ENCODE data around the gene TGM2.

TGM2 gene

DNA sequence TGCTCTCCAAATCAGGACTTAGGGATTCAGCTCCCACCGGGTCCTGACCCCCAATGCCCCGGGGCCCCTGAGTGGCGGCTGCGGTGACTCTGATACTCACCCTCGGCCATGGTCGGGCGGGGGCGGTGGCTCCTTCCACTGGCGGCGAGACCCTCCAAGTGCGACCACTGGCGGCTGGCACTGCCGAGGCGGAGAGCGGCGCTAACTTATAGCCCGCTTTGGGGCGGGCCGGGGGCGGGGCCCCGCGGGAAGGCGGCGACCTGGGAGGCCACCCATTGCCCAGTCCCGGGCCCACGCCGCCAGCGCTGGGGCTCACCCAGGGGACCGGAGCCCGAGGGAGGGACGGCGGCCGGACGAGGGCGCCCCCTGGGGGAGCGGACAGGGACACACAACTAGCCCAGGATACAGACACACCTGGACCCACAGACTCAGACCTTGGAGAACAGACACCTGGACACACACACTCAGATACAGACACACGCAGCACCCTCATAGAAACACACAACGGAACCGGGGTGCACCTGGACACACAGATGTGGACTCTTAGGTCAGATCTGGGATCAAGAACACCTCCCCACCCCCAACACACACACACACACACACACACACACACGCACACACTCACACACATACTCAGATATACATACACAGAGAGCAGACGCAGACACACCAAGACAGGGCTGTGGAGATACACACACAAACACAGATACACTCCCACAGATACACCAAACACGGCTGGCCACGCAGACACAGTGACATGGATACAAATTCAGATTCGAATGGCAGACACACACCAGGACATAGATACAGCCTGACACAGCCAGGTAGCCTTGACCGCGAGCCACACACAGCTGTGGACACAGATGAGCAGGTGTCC is at the start of gene TGM2:
Gene TGM2, minus strand, starts transcription at position 182 of the 877 bp plus-strand sequence. Its CDS starts 72 bp downstream, at position 110.
- peak; percentile 12 for DNase-seq (ENCODE audit: low spot score)

DNA sequence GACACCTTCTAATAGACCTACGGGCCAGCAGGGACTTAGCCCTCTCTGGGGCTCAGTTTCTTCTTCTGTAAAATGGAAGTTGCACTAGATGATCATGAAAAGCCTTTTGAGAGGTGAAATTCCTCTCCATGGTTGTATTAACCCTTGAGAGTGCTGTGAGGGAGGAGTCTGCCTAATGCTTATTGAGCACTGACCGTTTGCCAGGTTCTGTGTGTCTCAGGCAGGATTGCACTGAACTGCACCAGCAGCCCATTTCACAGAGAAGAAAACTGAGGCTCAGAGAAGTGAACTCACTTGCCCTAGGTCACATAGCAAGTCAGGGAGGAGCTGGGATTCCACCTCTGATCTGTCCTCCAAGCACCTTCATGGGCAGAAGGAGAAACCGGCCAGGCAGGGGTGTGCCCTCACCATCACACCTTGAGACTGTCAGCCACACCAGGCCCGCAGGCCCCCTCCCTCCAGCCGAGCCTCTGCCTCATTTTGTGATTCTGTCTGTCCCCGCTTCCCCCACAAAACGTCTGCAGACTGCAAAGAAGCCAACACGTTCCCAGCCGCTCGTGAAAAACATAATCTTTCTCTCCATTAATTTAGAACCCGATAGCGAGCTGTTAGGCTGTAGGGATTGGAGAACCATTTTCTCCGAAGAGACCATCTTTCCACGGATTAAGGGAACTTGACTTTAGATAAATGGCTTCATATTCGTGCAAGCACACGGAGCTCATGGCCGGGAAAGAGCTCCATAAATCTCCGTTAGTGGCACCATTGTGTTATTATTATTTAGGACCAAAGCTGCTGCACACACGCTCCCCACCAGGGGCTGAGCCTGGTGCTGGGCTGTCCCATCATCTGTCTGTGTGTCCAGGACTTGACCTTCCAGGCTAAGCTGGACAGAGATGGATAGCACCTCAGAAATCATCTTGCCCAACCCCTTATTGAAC is 49.5 kb upstream of the TGM2 start:
- DNase-seq (ENCODE audit: low spot score) = no peak

- DNase-seq (ENCODE audit: low spot score) = no peak
These were observed 48.5 kb upstream of the TGM2 start for GRCh38 chr20:38213607-38213940.

DNA sequence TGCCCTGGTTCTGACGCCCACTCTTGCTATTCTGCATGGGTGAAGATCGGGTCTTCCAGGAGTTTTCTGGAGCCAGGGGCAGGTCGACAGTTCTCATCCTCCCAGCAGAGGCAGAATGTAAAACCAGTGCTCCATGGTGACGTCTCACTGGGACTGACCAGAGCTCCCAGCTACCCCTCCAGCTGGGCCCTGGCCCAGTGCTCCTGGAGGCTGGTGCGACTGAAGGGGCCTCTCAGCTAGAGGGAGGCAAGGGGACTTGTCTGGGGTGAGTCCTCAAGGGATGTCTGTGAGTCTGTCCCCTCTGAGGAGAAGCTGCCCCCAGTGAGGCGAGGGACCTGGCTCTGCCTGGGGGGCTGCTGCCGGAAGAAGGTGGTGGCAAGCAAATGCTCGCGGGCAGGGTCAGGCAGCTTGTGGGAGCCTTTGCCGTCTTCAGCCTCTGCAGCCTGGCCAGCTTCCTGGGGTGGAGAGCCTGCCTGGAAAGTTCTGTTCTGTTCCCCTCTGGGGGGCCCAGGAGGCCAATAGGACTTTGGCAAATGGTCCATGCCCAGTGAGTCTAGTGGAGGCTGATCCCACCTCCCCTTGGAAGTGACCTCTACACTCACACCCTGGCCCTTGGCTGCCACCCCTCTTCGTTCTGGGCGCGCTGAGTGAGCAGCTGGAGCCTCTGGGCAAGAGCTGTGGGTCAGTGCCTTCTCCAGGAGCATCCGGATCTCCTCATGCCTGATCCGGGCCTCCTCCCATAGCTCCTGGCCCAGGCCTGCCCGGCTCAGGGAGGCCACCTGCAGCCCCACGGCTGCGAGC is 47.9 kb upstream of the TGM2 start:
- no peak for DNase-seq (ENCODE audit: low spot score)

DNA sequence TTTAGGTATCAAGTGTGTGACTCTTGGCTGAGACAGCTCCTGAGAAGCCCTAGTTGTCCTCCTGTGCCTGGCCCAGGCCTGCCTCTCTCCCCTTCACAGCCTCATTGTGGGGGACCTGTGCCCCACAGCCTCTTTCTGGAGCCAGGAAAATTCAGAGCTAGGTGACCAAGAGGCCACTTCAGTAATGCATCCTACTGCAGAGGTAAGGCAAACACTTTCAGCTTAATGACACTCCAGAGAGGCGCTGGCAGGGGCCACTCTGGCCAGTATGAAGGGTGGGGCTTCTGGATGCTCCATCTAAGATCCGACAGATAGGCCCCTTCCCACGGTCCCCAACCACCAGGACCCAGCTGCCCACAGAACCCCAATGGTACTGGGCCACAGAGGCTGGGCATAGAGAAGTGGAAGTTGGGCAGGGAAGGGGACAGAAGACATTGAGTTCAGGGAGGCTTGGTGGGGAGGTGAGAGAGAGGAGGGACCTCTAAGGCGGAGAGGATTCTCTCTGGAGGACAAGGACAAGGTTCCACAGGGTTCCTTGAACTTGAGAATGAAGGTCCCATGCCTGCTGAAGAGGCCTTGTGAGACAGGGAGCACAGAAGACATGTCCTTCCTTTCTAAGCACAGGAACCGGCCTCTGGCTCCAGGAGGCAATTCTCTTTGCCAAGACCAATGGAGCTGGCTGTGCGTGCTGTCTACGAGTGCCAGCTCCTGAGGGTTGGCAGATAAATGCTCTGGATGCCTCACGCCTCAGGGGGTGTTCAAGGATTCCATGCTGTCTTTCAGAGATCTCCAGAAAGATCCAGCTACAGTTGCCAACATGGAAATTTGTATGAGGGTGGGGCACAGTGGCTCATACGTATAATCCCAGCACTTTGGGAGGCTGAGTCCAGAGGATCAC is 46.4 kb upstream of the TGM2 start:
- no peak for DNase-seq (ENCODE audit: low spot score)

- no peak for DNase-seq (ENCODE audit: low spot score)
These were observed 45.7 kb upstream of the TGM2 start for GRCh38 chr20:38210741-38211140.

DNA sequence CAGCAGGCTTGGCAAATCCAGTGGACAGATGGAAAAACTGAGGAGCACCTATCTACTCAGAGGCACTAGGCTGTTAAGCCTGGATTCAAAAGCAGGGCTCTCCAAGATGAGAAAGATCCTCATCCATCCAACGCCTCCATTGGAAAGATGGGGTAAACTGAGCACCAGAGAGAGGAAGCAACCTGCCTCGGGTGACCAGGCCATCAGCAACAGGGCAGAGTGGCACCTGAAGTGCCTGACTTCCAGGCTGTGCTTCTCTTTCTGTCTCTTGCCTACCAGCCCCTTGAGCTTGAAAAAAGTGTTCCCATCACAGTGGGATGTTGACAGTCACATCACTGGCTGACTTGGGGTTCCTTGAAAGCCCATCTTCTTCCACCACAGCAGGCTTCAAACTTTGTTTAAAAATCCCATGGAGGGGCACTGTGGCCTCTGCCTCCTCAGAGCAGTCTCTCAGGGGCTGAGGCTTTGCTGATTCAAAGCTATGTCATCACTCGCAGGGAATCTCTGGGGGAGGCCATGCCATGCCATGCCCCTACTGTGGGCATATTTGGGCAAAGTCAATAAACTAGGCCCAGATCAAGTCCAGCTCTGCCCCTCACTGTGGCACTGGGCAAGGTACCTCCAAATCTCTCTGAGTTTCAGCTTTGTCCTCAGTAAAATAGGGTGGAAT is 44.8 kb upstream of the TGM2 start:
- DNase-seq (ENCODE audit: low spot score) = no peak

GRCh38 chr20:38209054-38209675 is 44.1 kb upstream of the TGM2 start:
- DNase-seq (ENCODE audit: low spot score) = no peak

DNA sequence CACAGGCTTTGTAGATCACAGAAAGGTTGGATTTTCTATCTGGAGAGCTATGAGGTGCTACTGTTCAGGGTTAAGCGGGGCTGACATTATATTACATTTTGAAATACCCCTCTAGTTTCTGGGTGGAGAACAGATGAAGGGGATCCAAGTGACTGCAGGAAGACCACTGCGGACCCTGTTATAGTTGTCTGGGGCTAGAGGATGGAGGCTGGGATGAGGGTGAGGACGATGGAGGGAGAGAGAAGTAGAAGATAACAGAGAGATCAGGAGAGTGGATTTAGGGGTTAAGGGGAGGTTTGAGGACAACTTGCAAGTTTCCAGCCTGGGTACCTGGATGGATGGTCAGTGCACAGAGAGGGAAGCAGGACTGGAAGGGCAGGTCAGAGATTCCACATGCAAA is 43.5 kb upstream of the TGM2 start:
- DNase-seq (ENCODE audit: low spot score) = no peak

- no peak for DNase-seq (ENCODE audit: low spot score)
These were observed 43.0 kb upstream of the TGM2 start for GRCh38 chr20:38208088-38208487.

DNA sequence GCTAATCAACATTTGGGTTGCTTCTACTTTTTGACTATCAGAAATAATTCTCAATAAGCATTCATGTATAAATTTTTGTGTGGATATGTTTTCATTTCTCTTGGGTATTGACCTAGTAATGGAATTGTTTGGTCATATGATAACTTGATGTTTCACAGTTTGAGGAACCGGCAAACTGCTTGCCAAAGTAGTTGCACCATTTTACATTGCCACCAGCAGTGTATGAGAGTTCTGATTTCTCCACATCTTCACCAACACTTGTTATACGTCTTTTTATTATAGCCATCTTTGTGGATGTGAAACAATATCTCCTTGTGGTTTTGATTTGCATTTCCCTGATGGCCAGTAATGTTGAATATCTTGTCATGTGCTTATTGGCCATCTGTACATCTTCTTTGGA is 42.6 kb upstream of the TGM2 start:
- DNase-seq (ENCODE audit: low spot score) = no peak

DNA sequence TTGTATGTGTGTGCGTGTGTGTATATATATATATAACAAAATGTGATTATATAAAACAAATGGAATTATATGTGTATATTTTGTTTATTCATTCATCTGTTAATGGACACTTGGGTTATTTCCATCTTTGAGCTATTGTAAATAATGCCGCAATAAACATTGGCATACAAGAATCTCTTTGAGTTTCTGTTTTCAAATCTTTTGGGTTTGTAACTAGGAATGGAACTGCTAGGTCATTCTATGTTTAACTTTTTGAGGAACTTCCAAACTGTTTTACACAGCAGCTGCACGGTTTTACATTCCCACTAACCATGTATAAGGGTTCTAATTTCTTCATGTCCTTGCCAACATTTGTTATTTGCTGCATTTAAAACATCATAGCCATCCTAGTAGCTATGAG is 39.9 kb upstream of the TGM2 start:
- DNase-seq (ENCODE audit: low spot score) = no peak

DNA sequence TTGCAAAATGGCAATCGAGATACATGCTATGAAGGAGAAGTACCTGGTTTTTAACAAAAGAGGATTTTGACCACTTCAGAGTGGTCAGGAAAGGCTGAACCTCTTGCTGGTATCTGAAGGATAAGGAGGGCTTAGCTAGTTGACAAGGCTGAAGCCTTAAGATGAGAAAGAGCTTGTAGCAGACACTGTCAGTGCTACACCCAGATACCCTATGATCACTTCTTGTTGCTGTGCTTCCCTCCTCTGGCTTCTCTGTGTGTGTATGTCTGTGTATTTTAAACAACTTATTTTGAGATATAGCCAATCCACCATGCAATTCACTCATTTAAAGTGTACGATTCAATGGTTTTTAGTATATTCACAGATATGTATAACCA is 38.9 kb upstream of the TGM2 start:
- DNase-seq (ENCODE audit: low spot score) = no peak

- no peak for DNase-seq (ENCODE audit: low spot score)
These were observed 38.4 kb upstream of the TGM2 start for GRCh38 chr20:38203337-38203980.

GRCh38 chr20:38202982-38203293 is 37.9 kb upstream of the TGM2 start:
- DNase-seq (ENCODE audit: low spot score) = no peak

GRCh38 chr20:38202153-38202981 is 37.3 kb upstream of the TGM2 start:
- no peak for DNase-seq (ENCODE audit: low spot score)

DNA sequence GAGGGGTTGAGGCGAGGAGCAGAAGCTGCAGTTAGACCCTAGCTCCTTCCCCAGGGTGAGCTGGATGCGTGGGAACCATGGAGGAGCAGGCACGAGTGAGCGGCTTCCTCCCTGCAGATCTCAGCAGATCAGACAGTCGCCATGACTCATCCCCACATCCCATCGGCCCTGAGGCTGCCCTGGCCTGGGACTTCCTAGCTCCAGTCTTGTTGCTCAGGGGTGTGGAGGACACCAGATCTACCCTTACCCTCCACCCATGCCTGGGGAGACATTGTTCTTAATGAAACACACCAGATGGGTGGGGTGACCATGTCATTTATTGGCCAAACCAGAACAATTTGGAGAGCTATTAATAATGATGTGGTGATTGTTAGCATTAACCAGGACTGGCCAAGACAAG is 36.3 kb upstream of the TGM2 start:
- DNase-seq (ENCODE audit: low spot score) = no peak

DNA sequence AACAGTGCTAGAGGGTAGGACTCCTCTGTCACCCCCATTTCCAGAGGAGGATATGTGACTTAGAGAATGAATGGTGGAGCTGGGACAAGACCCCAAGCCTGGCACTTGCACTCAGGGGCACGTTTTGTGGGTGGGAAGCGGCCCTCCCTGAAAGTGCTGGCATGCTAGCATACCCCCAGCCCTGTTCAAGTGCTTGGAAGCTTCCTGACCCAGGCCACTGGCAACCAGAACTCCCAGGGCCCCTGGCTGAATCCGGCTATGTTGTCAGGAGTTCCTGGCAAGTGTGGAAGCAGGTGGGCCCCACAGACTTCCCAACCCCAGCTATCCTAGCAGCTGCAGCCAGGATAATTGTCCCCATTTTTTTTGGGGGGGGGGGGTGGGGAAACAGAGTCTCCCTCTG is 35.6 kb upstream of the TGM2 start:
- no peak for DNase-seq (ENCODE audit: low spot score)
